ENCODE data around the gene GTPBP10.

Gene GTPBP10

DNA sequence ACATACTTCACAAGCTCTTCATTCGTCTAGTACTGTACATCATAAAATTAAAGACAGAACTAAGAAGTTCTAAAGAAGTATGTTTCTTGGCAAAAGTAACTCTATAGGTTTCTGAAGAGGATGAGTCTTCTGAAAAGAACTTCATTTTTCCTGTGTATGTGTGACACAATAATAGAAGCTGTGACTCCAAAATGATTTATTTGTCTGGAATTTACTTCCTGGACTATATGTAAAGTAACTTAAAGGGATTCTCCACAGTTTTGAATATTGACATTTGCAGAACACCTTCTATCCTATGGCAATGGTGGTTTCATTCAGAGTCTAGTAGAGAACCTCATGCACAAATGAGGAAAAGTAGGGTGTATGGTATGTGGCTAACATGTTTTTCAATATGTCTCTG is 36.9 kb downstream of the GTPBP10 start:
- DNase-seq: no peak

DNA sequence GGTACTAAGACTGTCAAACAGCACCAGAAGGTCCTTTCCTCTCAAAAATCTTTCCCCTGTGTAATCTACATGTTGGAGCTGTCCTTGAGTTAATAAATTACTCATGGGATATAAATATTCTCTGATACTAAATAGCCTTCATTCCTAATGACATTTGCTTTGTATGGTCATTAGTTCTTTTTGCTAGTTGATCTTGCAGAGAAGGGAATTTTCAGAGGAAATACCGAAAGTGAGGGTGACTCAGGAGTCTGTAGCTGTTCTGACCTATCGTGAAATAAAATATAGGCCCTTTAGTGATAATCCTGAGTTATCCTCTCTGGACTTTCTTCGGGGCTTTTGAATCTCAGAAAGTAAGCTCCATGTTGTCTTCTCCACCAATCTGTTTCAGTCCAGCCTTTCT is 37.3 kb downstream of the GTPBP10 start:
- no peak for DNase-seq

DNA sequence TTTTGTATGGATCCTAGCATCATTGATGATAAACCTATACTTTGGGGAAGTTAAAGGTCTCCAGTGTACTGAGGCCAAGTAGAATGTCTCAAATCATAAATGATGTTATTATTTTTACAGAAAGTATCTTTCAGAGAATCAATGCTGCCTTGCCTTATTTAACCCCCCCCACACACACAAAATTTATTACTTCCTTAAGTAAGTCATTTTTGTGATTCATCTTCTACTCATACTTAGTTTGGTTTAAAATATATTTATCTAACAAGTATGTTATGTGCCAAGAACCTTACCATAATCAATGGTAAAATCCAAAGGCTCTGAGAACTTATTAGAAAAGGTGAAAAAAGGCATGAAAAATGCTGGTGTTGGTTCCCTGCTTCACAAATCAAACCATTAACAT is 37.9 kb downstream of the GTPBP10 start:
- no peak for DNase-seq

DNA sequence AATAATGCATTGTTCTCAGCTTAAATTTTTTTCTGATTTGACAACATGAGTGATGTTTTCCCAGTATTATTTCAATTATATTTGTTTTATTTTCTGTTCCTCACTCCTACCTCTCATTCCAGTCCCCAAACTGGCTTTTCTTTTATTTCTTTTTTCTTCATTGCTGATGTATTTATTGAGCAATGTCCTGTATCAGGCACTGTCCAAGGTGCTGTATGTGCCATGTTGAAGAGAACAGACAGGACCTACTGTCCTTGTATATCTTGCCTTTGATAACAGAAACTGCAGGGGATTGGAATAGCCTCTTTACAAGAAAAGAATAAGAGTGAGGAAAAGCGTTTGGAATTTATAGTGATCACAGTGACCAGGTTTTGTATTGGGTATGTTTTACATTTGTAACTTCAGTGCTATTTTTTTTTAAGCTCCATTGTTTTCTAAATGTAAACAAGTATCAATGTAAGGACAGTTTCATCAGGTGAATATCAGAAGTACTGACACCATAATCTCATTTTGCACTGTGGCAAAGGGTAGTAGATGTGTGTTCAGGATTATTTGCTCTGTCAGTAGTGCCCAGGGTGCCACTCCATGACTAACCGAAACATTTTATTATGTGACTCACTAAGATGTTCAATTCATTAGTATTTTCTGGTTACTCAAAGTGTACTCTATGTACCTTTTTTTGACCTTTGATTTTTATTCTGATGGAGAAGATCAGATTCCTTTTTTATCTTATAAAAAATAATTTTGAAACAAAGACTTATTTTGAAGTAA is 41.1 kb downstream of the GTPBP10 start:
- no peak for DNase-seq

DNA sequence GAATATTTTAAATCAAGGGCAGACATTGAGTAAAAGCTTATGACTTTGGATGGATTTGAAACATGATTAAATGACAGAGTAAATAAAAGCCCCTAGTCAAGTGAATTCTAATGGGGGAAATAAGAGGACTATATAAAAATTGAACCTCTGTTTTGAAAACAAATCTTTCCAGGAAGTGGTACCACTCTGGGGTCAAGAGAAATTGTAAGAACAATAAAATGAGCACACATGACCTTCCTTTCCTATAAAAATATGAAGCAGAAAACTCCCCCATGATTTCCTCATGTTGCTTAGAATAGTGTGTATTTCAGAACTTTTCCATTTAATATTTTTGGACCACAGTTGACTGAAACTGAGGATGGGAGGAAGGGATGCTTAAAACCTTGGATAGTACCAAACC is 44.4 kb downstream of the GTPBP10 start:
- DNase-seq: no peak

DNA sequence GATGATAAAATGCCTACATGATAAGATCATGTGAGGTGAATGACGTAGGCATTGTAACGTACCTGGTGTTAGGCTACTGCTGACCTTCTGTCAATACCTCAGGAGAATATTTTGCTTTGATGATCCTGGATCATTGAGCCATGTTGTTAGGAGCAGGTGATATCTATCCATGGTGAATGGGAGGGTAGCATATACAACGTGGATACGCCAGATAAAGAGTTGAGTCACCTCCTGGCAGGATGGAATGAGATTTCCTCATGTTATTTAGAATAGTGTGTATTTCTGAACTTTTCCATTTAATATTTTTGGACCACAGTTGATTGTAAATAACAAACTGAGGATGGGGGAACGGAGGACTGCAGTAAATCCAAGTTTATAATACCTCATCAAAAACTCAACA is 45.0 kb downstream of the GTPBP10 start:
- DNase-seq: no peak

DNA sequence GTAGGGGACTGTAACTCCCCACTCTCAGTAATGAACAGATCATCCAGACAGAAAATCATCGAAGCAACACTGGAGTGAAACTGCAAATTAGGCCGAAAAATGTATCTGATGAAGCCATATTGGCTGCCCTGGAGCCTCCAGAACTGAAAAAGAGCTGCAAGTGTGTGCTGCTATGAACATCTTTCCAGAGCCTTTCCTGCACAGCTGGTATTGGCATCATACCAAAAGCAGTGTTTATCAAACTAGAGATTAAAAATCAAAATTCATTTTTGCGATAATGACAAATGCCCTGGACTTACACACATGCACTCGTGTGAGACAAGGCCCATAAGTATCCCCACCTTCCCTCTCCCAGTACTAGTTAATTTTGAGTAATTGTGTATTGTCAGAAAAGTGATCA is 49.9 kb downstream of the GTPBP10 start:
- DNase-seq: no peak

DNA sequence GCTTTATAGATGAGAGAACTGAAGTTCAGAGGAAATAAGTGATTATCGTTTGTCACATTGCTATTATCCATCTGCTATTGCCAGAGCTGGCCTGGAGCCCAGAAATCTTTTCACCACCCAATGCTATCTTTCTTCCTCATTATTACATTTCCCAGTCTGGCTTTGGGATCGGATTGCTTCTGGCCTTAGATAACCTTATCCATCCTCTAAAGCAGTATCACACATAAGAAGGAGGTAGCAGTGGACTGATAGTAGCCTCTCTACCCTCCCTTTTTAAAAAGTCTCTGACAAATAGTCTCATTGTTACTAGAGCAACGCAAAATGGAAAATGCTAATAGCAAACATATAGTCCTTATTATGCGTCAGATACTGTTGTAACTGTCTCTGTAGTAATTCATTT is 55.5 kb downstream of the GTPBP10 start:
- no peak for DNase-seq

DNA sequence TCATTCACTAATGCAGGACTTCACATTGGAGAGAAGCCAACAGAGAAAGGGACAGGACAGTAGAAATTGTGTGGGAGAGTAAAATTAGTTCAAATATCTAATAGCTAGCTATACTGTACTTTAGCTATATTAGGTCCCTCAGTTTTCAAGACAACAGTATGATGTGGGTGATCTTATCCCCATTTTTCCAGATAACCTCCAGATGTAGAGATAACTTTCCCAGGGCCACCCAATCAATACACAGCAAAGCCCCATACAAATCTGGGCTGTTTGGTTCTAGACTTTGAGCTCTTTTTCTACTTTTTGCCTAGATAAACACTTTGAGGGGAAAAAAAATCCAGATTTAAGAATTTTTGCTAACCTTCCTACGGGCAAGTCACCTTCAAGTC is 56.3 kb downstream of the GTPBP10 start:
- no peak for DNase-seq

DNA sequence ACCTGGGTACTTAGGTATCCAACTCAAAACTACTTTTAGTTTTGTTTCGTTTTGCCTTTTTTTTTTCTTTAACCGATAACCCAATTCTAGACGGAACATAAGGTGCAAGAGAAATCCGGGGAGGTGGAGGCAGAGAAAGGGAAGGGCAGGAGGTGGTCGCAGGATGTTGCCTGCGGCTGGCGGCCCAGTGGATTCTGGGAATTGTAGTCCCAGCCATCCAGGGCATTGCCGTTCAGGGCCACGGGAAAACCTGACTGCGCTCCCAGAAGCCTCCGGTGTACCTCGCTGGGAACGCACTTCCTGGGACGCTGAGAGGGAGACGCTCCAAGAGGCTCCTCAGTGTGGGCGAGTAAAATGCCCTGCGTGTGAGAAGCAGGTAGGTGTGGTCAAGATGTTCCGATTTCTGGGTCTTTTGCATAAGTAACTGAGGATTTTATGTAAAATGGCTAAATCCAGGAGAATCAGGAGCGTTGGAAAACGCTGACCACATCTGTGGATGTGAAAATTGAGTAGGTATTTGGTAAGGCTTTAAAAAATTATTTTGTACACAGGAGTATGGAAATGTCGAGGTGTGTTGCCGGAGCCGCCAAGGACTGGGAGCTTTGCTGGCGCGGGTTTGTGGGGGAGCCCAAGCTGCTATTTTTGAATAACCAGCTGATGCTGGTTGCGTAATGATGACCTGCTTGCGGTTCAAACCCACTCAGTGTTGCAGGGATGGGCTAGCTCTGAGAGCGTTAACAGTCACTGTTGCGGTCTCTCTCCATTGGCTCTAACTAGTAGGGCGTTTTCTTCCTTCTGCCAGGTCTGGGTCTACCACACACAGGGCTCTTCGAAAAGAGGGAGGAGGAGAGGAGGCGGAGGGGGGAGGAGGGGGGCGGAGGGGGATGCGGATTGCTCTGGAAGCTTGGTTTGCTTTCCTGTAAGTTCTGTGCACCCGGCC is 56.9 kb downstream of the GTPBP10 start, which contains the start of gene CLDN12:
Gene CLDN12 (plus strand): TSS at position 288 of the 940 bp plus-strand sequence. CDS start 9,216 bp downstream, outside the sequence.
- DNase-seq: peak; percentile 35

DNA sequence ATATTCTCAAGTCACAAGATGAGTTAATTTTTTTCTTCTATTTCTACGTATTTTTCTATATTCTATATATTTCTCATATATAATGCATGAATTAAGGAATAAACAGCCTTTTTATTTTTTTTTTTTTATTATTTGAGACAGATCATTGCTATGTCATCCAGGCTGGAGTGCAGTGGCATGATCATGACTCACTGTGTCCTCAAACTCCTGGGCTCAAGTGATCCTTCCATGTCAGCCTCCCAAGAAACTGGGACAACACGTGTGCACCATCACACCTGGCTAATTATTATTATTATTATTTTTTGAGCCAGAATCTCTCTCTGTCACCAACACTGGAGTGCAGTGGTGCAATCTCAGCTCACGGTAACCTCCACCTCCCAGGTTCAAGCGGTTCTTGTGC is 58.3 kb downstream of the GTPBP10 start:
- DNase-seq: no peak

DNA sequence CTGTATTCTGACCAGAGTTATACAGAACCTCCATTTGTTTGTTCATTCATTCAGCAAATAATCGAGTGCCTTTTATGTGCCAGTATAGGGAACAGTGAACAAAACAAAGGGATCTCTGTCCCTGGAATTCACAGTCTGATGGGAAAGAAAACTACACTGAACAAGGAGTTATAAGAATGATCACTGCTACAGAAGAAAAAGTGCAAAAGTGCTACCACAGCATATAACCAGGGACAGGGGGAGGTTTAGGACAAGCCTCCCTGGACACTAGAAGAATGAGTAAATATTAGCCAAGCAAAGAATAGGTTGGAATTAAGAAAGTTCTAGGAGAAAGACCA is 60.9 kb downstream of the GTPBP10 start:
- DNase-seq: no peak

DNA sequence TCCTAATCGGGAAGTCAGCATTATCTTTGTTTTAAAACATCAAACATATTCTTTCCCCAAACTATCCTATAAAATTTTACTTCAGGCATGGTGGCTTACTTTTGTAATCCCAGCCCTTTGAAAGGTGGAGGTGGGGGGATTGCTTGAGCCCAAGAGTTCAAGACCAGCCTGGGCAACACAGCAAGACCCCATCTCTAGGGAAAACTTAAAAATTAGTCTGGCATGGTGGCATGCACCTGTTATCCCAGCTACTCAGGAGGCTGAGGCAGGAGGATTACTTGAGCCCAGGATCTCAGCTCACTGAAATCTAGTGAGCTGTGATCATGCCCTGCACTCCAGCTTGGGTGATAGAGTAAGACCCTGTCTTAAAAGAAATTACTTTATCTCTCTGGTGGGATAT is 61.6 kb downstream of the GTPBP10 start:
- DNase-seq: no peak

DNA sequence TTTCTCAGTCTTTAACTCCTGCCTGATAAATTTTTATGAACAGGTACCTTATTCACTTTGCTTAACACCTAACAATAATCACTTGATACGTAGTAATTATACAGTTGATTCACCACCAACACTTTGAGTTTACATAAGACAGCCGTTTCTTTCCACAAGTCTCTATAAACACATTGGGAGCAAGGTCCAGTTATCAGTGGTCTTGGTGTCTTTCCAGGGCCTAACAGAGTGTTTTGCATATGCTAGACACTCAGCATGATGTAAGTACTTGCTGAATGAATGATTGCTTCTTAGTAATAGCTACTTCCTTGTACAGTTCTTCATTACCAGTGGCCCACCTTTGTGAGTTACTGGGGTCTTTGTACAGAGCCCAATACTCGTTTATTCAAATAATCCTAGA is 63.2 kb downstream of the GTPBP10 start:
- DNase-seq: no peak

DNA sequence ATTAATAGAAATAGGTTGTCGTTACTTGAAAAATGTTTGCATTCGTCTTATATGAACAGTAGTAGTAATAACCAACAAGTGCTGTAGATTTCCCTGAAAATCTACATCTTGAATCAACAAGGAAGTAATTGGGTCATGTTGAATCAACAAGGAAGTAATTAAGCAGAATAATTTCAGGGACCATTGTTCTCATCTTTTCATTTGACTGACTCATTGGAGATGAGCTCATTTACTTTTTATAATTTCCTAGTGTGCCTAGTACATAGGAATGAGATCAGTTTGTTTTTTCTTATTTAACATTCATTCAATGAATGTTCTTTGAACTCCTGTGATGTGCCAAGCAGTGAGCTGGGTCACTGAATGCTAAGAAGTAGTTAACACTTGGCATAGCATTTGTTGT is 65.0 kb downstream of the GTPBP10 start:
- no peak for DNase-seq

DNA sequence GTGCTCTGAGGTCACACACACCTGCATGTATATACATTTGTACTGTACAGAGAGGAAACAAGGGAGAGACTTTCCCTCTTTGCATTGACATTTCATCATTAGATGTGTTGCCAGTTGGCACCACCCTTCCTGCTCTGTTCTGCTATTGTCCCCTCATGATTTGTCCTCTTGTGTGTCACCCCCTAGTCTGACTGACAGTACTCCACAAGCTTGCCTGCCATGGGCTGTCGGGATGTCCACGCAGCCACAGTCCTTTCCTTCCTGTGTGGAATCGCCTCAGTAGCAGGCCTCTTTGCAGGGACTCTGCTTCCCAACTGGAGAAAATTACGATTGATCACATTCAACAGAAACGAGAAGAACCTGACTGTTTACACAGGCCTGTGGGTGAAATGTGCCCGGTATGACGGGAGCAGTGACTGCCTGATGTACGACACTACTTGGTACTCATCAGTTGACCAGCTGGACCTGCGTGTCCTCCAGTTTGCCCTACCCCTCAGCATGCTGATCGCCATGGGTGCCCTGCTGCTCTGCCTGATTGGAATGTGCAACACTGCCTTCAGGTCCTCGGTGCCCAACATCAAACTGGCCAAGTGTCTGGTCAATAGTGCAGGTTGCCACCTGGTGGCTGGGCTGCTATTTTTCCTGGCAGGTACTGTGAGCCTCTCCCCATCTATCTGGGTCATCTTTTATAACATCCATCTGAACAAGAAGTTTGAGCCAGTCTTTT is 66.1 kb downstream of the GTPBP10 start:
- no peak for DNase-seq

DNA sequence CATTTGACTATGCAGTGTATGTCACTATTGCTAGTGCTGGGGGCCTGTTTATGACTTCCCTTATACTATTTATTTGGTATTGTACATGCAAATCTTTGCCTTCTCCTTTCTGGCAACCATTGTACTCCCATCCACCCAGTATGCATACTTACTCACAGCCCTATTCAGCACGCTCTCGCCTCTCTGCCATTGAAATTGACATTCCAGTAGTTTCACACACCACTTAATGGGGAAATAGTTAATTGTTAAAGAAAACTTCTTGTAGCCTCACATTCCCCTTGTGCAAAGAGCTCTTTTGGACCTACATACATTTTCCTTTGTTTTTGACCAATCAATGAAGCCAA is 66.6 kb downstream of the GTPBP10 start:
- DNase-seq: no peak

DNA sequence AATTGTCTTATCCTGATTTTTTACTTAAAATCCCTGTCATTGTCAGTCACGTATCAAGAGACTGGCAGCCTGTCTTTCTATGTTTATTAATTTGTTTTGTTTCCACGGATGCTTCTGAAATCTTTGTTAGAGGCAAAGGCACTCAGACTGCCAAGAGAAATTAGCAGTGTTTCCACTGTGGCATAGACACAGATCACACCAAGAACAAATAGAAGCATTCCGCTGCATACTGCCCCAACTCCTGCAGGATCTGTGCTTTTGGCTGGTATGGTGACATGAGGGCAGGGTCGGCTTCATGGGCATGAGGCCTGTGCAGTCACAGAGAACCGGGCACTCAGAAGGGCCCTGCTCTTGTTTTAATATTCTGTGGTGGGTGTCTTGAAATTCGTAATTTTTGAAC is 75.1 kb downstream of the GTPBP10 start:
- DNase-seq: no peak

DNA sequence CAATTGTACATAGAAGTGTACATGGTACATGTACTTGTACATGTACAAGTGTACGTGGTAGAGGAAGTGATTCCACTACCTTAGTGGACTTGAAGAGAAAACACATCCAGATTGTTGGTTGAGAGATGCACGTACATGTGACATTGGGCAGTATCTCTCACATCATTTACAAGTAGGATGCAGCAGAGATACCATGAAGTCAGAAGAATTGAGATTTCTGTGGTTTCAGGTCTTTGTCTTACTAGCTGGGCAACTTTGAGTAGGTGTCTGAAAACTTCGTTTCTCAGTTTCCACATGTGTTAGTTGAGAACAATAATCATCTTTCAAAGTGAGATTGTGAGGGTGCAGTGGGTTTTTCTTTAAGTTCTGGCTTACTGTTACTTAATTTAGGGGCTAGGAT is 78.2 kb downstream of the GTPBP10 start:
- DNase-seq: no peak

DNA sequence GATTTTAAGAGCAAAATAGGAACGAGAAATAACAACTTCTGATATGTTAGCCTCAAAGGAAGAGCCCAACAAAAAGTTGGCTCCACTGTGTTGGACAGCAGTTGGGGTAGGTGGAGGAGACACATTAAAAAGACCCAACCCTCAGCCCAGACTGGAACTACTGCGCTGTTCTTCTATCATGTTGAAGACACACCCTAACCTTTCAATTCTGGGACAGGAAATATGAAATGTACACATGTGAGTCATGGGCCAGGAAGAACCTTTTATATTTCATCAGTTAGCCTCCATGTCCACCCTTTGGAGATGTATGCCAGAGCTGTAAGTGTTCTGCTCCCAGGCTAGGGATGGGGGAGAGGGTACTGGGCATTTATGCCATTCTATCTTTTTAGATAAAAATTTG is 78.9 kb downstream of the GTPBP10 start:
- no peak for DNase-seq

DNA sequence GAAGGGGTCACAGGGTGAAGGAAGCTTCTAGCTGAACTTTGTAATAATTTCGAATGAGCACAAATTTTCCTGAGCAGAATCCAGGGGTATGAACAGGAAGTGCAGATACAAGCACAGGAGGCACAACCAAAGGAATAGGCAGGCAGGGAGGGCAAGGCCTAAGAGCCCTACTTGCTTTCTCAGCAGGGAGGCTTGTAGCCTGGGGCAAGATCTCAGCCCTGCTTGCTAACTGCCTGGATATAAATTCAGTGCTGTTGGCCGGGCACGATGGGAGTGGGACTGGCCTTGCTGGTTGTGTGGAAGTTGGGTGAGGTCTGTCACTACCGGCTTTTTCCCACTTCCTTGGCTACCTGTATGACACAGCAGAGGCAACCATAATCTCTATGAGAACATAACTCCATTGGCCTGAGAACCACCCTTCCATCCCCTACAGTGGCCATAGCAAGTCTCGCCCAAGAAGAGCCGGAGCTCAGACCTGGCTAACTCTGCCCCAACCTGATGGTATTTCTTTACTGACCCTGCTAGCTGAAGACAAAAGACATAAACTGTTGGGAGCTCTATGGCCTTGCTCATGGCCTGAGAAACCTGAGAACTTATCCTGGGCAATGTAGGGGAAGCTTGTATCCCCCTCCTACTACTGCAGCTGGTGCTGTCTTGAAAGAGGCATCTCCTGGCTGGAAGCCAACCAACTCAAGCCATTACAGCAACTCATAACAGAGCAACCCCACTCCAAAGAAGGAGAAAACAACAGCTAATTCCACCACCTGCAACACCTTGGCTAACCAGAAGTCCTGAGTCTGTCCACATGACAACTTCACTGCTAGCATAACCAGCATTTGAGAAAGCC is 84.3 kb downstream of the GTPBP10 start:
- DNase-seq: no peak

DNA sequence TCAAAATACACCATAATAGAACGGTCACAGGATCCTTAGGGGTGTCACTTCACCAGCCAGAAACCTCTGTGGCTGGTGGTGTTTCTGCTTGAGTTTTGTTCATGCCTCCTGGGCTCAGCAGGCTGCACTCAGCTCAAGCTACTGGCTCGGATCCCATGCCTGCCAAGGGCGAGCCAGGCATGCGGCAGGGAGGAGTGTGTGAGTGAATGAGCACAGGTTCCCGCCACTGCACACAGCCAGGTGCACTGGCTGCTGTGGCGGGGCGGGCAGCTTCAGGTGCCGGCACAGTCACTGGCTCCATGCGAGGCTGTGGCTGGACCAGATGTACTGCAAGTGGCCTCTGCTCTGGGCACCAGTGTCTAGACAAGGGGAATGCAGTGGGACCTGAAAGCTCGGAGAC is 86.2 kb downstream of the GTPBP10 start:
- no peak for DNase-seq

DNA sequence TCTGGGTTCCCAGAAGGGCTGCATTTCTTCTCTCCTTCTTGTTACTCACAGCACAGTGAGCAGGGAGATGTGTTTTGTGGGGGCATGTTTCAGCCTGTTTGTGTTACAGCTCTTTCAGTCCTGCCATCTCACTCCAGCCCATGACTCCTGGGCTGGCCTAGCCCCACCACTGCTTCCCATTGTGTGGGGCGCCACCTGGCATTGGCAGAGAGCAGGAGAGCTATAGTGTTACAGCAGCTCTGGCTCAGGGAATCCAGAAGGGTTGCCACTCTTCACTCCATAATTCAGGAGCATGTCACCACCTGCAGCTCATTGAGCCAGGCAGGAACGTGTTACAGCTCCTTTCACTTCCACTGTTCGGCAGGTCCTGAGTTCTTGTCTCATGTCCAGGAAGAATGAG is 86.7 kb downstream of the GTPBP10 start:
- DNase-seq: no peak
